ENCODE measurements around the gene SAMD5. TPM values are rescaled to one million over a fixed set of nuclear protein-coding genes. Genes with fewer than 3 reads are reported as not detected.
A peak's percentile ranks its signal among the peaks of the same experiment; 100 is the strongest.

Gene SAMD5
- total RNA-seq (2014; rRNA removed; shearing (Covaris generic)) (not detected in 2 replicates), polyA plus RNA-seq (2016; fragmentation: Nextera tagmentation; extraction: Ambion mirVana) (not detected in 2 replicates)

- Histone ChIP-seq H3F3A (ENCODE audit: insufficient read depth) (no peaks in the 10 kb centered on the region), H3K27me3 (replicated peaks; ENCODE audit: insufficient read depth) (peaks cover 46% of the 10 kb centered on the region), H4K20me1 (ENCODE audit: insufficient read depth) (no peaks in the 10 kb centered on the region), H3K4me2 (ENCODE audit: unreplicated experiment) (peak within 1 kb of the TSS; percentile 88), H3K4me3 (peak within 1 kb of the TSS; percentile 73), H3K9me3 (ENCODE audit: low read depth) (no peaks in the 10 kb centered on the region), H3K36me3 (ENCODE audit: low read depth) (no peaks in the 10 kb centered on the region), H3K9me2 (ENCODE audit: insufficient read depth) (no peaks in the 10 kb centered on the region), H3K9ac (no peak within 1 kb of the TSS), H3K4me1 (ENCODE audit: insufficient read depth) (no peaks in the 10 kb centered on the region; the same call in 1 of the 2 replicates), H3K27ac (no peak within 1 kb of the TSS), H2AFZ (peak within 1 kb of the TSS; percentile 89), H3K79me2 (ENCODE audit: insufficient read depth) (no peaks in the 10 kb centered on the region)
- 1 to 2% methylated on average over 63 to 70 of the region's 90 CpGs for WGBS, 2 experiments (ENCODE audit: low coverage in 1 of 2, low lambda C conversion rate in 2 of 2, missing lambda C conversion rate in 2 of 2)
- TF ChIP-seq EZH2 (IDR thresholded peaks at IDR 0.05; ENCODE audit: insufficient read depth, poor library complexity, severe bottlenecking) = no peak
- in situ Hi-C loops (cut with MboI) = loop anchor here (10.0 kb wide), 2 partner anchors 647 to 737 kb away; no protein-coding TSS in a partner anchor
- peak; percentile 61 for DNase-seq
Observed at GRCh38 chr6:147508042-147508865, at the start of gene SAMD5. Gene SAMD5, plus strand, starts transcription at chr6:147508690. Its CDS starts 239 bp downstream, at chr6:147508929.

DNA sequence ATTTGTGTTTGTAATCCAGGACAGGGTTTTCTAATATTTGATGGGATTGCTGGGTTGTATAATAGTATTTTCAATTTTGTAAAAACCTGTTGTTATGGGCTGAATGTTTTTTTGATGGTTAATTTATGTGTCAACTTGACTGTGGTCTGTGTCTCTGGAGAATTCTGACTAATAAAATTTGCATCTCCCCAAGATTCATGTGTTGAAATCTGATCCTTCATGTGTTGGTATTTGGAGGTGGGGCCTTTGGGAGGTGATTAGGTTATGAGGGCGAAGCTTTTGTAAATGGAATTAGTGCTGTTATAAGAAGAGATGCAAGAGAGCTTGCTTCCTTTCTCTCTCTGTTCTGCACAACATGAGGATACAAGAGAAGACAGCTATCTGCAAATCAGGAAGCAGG, 48.7 kb upstream of the SAMD5 start:
- 0 to 4% methylated on average over 1 of the region's 1 CpG for WGBS, 2 experiments (ENCODE audit: low coverage in 1 of 2, low lambda C conversion rate in 2 of 2, missing lambda C conversion rate in 2 of 2)
- Histone ChIP-seq H4K20me1 (ENCODE audit: insufficient read depth) (no peaks in the 10 kb centered on the region), H3K9me2 (ENCODE audit: insufficient read depth) (no peaks in the 10 kb centered on the region), H3K27ac (no peak overlapping the region), H3K36me3 (ENCODE audit: low read depth) (no peaks in the 10 kb centered on the region), H3K4me1 (ENCODE audit: insufficient read depth) (no peaks in the 10 kb centered on the region), H3K79me2 (ENCODE audit: insufficient read depth) (no peaks in the 10 kb centered on the region), H3K9me3 (ENCODE audit: low read depth) (no peaks in the 10 kb centered on the region), H3K27me3 (replicated peaks; ENCODE audit: insufficient read depth) (no peaks in the 10 kb centered on the region), H3K4me3 (no peak overlapping the region), H2AFZ (no peak overlapping the region), H3K4me2 (ENCODE audit: unreplicated experiment) (no peak overlapping the region), H3K9ac (no peak overlapping the region), H3F3A (ENCODE audit: insufficient read depth) (no peaks in the 10 kb centered on the region)
- in situ Hi-C loops (cut with MboI) = no loop called here
- no peak for TF ChIP-seq EZH2 (IDR thresholded peaks at IDR 0.05; ENCODE audit: insufficient read depth, poor library complexity, severe bottlenecking)
- no peak for TF ChIP-seq EZH2phosphoT487 (IDR thresholded peaks at IDR 0.05; ENCODE audit: insufficient read depth, low read depth)
- DNase-seq = no peak

GRCh38 chr6:147463651-147464050, 44.8 kb upstream of the SAMD5 start:
- Histone ChIP-seq H3F3A (ENCODE audit: insufficient read depth) (no peaks in the 10 kb centered on the region), H3K9me3 (ENCODE audit: low read depth) (no peaks in the 10 kb centered on the region), H3K9me2 (ENCODE audit: insufficient read depth) (no peaks in the 10 kb centered on the region), H2AFZ (no peak overlapping the region), H4K20me1 (ENCODE audit: insufficient read depth) (no peaks in the 10 kb centered on the region), H3K4me3 (no peak overlapping the region), H3K27me3 (replicated peaks; ENCODE audit: insufficient read depth) (no peaks in the 10 kb centered on the region), H3K27ac (no peak overlapping the region), H3K36me3 (ENCODE audit: low read depth) (no peaks in the 10 kb centered on the region), H3K9ac (no peak overlapping the region), H3K4me1 (ENCODE audit: insufficient read depth) (no peaks in the 10 kb centered on the region), H3K4me2 (ENCODE audit: unreplicated experiment) (no peak overlapping the region), H3K79me2 (ENCODE audit: insufficient read depth) (no peaks in the 10 kb centered on the region)
- no peak for DNase-seq
- 6 to 22% methylated on average over 1 of the region's 1 CpG for WGBS, 2 experiments (ENCODE audit: low coverage in 1 of 2, low lambda C conversion rate in 2 of 2, missing lambda C conversion rate in 2 of 2)
- in situ Hi-C loops (cut with MboI) = no loop called here
- TF ChIP-seq EZH2 (IDR thresholded peaks at IDR 0.05; ENCODE audit: insufficient read depth, poor library complexity, severe bottlenecking) (no peak), EZH2phosphoT487 (IDR thresholded peaks at IDR 0.05; ENCODE audit: insufficient read depth, low read depth) (no peak)

DNA sequence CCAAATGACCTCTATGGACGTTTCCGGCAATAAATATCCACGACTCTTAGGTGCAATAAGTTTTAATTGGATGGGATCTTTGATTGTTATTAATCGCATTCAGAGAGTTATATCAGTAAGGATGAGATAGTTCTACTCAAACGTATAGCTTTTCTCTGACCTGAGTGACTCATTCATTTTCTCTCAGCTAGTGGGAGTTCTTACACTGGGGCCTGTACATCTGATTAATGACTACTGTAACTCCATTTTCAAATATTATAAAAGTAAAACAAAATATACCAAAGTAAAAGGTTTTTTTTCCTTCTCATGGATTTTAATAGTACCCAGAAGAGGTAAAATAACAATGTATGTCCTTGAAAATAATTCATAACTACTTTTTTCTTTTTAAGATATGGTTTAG, 41.1 kb upstream of the SAMD5 start:
- no peak for DNase-seq
- H3K27ac ChIP-seq = no peak overlapping the region
- H3F3A ChIP-seq (ENCODE audit: insufficient read depth) = no peaks in the 10 kb centered on the region
- H2AFZ ChIP-seq = no peak overlapping the region
- no peaks in the 10 kb centered on the region for H4K20me1 ChIP-seq (ENCODE audit: insufficient read depth)
- no peaks in the 10 kb centered on the region for H3K9me3 ChIP-seq (ENCODE audit: low read depth)
- no peak overlapping the region for H3K9ac ChIP-seq
- H3K79me2 ChIP-seq (ENCODE audit: insufficient read depth) = no peaks in the 10 kb centered on the region
- no peak overlapping the region for H3K4me3 ChIP-seq
- TF ChIP-seq EZH2 (IDR thresholded peaks at IDR 0.05; ENCODE audit: insufficient read depth, poor library complexity, severe bottlenecking) (no peak), EZH2phosphoT487 (IDR thresholded peaks at IDR 0.05; ENCODE audit: insufficient read depth, low read depth) (no peak)
- 41 to 44% methylated on average over 5 of the region's 5 CpGs for WGBS, 2 experiments (ENCODE audit: low coverage in 1 of 2, low lambda C conversion rate in 2 of 2, missing lambda C conversion rate in 2 of 2)
- no peaks in the 10 kb centered on the region for H3K36me3 ChIP-seq (ENCODE audit: low read depth)
- H3K4me2 ChIP-seq (ENCODE audit: unreplicated experiment) = no peak overlapping the region
- in situ Hi-C loops (cut with MboI) = no loop called here
- no peaks in the 10 kb centered on the region for H3K9me2 ChIP-seq (ENCODE audit: insufficient read depth)
- H3K27me3 ChIP-seq (replicated peaks; ENCODE audit: insufficient read depth) = no peaks in the 10 kb centered on the region
- H3K4me1 ChIP-seq (ENCODE audit: insufficient read depth) = no peaks in the 10 kb centered on the region
